Right cardiac atrium (tissue), 5 donors: Measurements from ENCODE around the gene DND1. TPM values are rescaled to one million over a fixed set of nuclear protein-coding genes. Genes with fewer than 3 reads are reported as not detected.
"Not testable (repeated sequence)": the region's sequence is repeated elsewhere in the genome, so short reads cannot be mapped to it uniquely, and the experiment has no call there.

Experiments used
- ATAC-seq, 2 donors: fragments of 200-7000 bp; cut with Tn5 transposase; one replicate each; pipeline versions ENCODE4 v1.8.0 to v1.9.1; 2020; ENCODE audit warnings: moderate library complexity in 2 of 2, mild to moderate bottlenecking in 1 of 2
- DNase-seq, 3 donors: peaks; one replicate each; pipeline ENCODE4 v3.0.0-alpha.2; 2020
- H3K27ac ChIP-seq: one replicate; pipeline ENCODE4 v1.5.1; 2013; ENCODE audit warnings: mild to moderate bottlenecking, low read length, control low read depth, moderate library complexity
- H3K27me3 ChIP-seq: one replicate; pipeline ENCODE4 v1.6.1; 2013; ENCODE audit not compliant: control insufficient read depth, insufficient read depth
- H3K4me1 ChIP-seq: one replicate; pipeline ENCODE4 v1.6.1; 2013; ENCODE audit warnings: low read length; ENCODE audit not compliant: control insufficient read depth, insufficient read depth
- H3K4me3 ChIP-seq: one replicate; pipeline ENCODE4 v1.5.1; 2013; ENCODE audit warnings: low read length, control low read depth
- H3K9me3 ChIP-seq: one replicate; pipeline ENCODE4 v1.6.1; 2013; ENCODE audit warnings: low read length; ENCODE audit not compliant: control insufficient read depth
- WGBS: extraction: QIAGEN DNeasy Blood & Tissue Kit; methylation state at CpG from one replicate; pipeline ENCODE4 v1.1.7; 2013; 5-methylcytosine and 5-hydroxymethylcytosine counted together
- intact Hi-C, 4 donors: fragments of 100-400 bp; cut with DNase I; formaldehyde crosslinking; loops; one replicate each; pipeline versions ENCODE4 v1.11.0 to v1.14.0; 2022 to 2023
- long read RNA-seq, 4 donors: library from polyadenylated mRNA; unstranded; transcript quantifications; one replicate each; pipeline ENCODE4 v2.0.0, GENCODE V29; 2020 to 2021
- polyA plus RNA-seq: library from polyadenylated mRNA; stranded (reverse); fragments of 200-250 nt; gene quantifications from one replicate; pipeline ENCODE4 v1.2.3, GENCODE V29; 2013
- total RNA-seq, 4 donors: library from RNA; stranded (reverse); fragmentation: NEBNext Ultra II Directional; extraction: Animal tissue kit (Norgen Biotek cat#: 25700); gene quantifications; one replicate each; pipeline ENCODE4 v1.2.1, GENCODE V29; 2021
- donor health status: healthy with polysubstance abuse.
- donor health status: DM: no; HTN: yes; CAD: no.
- donor health status: DM: no; HTN: no; CAD: no.
- donor health status: DM: no; HTN: yes; CAD: no; lungs with severe emphysema.
- donor health status: DM: yes; HTN: yes; CAD: no.

DND1 gene
- under 1 TPM in 3 of 4 donors, not detected in 1; 0.23 to 0.58 (median 0.41) TPM for total RNA-seq
- polyA plus RNA-seq, result 0.54 TPM
- long read RNA-seq, donor 1, partial matches to known transcripts, result 2 of 10 reads
- long read RNA-seq, donor 1, other reads (novel, unspliced or antisense), result 8 of 10 reads
- long read RNA-seq, donor 2, result 0 reads
- long read RNA-seq, donor 3, partial matches to known transcripts, result 0 of 4 reads
- long read RNA-seq, donor 3, other reads (novel, unspliced or antisense), result 4 of 4 reads
- long read RNA-seq, donor 4, result 0 reads

DNA sequence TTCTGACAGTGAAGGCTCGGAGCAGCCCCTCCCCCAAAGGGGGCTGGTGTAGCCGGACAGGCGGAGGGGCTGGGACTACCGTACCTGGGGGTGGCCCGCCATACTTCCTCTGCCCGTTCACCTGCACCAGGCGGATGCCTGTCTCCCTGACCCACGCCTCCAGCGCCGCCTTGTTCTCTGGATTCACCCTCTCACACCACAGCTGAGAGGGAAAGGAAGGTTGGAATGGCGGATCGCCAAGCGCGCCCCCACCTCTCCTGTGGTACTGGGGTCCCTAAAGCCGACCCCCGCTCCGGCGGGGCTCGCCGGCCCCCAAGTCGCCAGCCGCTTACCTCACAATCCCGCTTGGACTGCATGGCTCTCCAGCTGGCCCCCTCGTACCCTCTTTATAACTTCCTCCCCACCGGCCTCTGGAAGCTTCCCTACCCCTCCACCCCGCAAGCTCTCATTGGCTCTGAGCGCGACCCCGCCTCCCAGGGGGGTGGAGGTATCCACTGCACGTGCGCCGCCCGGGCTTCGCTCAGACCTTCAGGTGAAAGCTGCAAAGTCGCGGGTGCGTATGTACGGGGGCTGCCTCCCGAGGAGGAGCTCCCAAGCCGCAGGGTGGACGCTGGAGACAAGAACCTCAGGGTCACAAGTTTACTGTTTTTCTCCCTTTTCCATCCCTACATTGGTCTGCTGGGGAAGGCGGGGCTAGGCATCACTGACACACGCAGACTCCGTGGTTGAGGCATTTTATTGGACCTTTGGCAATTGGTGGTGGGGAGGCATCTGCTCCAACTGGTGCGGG, at the start of gene DND1:
DND1 (minus strand) TSS at position 390 of the 790 bp plus-strand sequence; CDS start at position 356, 34 bp downstream.
- no peak within 1 kb of the TSS for H3K27ac ChIP-seq
- no peak within 1 kb of the TSS for H3K4me3 ChIP-seq
- no peaks in the 10 kb centered on the region for H3K4me1 ChIP-seq
- ATAC-seq (peak in 1 of 2 donors; percentile 23), DNase-seq (peak in 2 of 3 donors; percentile 56 to 63)
- intact Hi-C loops, result no loop called here
- H3K27me3 ChIP-seq, result no peaks in the 10 kb centered on the region
- WGBS, result 83% methylated on average over 45 of the region's 45 CpGs
- no peaks in the 10 kb centered on the region for H3K9me3 ChIP-seq

DNA sequence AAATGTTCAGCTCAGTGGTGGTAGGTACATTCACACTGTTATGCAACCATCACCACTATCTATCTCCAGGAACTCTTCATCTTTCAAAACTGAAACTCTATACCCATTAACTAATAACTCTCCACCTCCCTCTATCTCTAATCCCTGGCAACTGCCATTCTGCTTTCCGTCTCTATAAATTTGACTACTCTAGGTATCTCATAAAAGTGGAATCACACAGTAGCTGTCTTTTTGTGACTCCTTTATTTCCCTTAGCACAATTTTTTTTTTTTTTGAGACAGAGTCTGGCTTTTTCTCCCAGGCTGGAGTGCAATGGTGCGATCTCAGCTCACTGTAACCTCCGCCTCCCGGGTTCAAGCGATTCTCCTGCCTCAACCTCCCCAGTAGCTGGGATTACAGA, 48.0 kb upstream of the DND1 start:
- intact Hi-C loops, result loop anchor here in 1 of 4 donors (10.0 kb wide), 1 partner anchor 357 kb away; the partner anchor contains the start of gene SLC4A9
- not testable (repeated sequence) for H3K4me3 ChIP-seq, H3K4me1 ChIP-seq, H3K27ac ChIP-seq, DNase-seq, ATAC-seq, H3K9me3 ChIP-seq, H3K27me3 ChIP-seq
- 82% methylated on average over 5 of the region's 5 CpGs for WGBS

DNA sequence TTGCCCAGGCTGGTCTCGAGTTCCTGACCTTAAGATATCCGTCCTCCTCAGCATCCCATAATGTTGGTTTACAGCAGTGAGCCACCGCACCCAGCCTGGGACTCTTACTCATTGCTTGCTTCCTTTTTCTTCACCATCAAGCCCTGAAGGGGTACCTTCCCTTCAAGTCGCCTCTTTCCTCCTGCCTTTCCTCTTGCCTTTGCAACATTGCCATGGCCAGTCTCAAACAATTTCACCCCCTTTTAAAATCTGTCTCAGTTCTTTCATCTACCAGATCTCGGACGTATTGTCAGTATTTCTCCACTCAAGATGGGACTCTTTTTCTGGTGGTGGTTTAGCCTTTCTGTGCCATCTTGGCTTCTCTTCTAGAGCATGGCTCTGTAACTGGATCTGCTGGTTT, 47.4 kb upstream of the DND1 start:
- H3K27ac ChIP-seq, H3K4me1 ChIP-seq, ATAC-seq, H3K9me3 ChIP-seq, H3K4me3 ChIP-seq, H3K27me3 ChIP-seq, DNase-seq: not testable (repeated sequence)
- WGBS, result 62% methylated on average over 6 of the region's 6 CpGs
- intact Hi-C loops, result loop anchor here in 1 of 4 donors (10.0 kb wide), 1 partner anchor 356 kb away; the partner anchor contains the start of gene SLC4A9

DNA sequence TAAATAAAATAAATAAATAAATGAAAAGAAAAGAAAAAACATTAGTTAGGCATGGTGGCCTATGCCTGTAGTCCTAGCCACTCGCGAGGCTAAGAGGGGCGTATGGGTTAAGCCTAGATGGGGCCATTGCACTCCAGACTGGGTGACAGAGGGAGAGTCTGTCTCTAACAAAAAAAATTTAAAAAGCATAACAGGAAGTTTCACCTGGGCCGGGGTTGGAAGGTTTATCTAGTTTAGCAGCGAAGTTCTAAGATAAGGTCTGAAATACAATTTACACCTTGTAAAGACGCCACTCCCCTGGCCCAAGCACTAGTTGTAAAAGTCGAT, 44.9 kb upstream of the DND1 start:
- Histone ChIP-seq H3K27me3 (no peaks in the 10 kb centered on the region), H3K27ac (no peak overlapping the region), H3K4me1 (no peaks in the 10 kb centered on the region), H3K9me3 (no peaks in the 10 kb centered on the region), H3K4me3 (no peak overlapping the region)
- DNase-seq (no peak), ATAC-seq (no peak)
- intact Hi-C loops, result loop anchor here in 1 of 4 donors (10.0 kb wide), 1 partner anchor 353 kb away; the partner anchor contains the start of gene SLC4A9
- WGBS, result 79% methylated on average over 7 of the region's 7 CpGs

DNA sequence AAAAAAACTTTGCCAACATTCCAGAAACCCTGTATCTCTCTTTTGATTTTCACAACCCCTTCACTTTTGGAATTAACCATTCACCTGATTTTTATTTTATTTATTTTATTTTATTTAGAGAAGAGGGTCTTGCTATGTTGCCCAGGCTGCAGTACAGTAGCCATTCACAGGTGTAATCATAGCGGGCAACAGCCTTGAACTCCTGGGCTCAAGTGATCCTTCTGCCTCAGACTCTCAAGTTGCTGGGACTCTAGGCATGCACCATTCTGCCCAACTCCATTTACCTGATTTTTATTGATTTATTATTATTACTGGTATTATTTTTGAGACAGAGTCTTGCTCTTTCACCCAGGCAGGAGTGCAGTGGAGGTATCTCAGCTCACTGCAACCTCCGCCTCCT, 42.9 kb upstream of the DND1 start:
- H3K27ac ChIP-seq, DNase-seq, H3K27me3 ChIP-seq, H3K4me3 ChIP-seq, ATAC-seq, H3K4me1 ChIP-seq, H3K9me3 ChIP-seq: not testable (repeated sequence)
- intact Hi-C loops, result loop anchor here in 1 of 4 donors (10.0 kb wide), 1 partner anchor 351 kb away; the partner anchor contains the start of gene SLC4A9
- WGBS, result 92% methylated on average over 2 of the region's 2 CpGs

DNA sequence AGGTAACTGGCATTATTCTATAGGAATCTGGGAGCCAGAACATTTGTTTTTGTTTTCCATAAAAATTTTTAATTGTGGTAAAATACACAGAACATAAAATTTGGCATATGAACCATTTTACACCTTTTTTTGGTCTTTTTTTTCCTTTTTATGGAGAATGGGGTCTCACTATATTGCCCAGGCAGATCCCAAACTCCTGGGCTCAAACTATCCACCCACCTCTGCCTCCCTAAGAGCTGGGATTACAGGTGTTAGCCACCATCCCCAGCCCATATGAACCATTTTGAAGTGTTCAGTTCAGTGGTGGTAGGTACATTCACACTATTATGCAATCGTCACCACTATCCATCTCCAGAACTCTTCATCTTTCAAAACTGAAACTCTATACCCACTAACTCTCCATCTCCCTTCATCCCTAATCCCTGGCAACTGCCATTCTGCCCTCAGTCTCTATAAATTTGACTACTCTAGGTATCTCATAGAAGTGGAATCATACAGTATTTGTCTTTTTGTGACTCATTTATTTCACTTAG, 40.3 kb upstream of the DND1 start:
- WGBS, result 92% methylated on average over 1 of the region's 1 CpG
- no peak for DNase-seq
- intact Hi-C loops, result loop anchor here in 1 of 4 donors (10.0 kb wide), 1 partner anchor 349 kb away; the partner anchor contains the start of gene SLC4A9
- no peaks in the 10 kb centered on the region for H3K4me1 ChIP-seq
- ATAC-seq, result no peak
- H3K4me3 ChIP-seq, result no peak overlapping the region
- H3K27ac ChIP-seq, result no peak overlapping the region
- H3K9me3 ChIP-seq, result no peaks in the 10 kb centered on the region
- H3K27me3 ChIP-seq, result no peaks in the 10 kb centered on the region

DNA sequence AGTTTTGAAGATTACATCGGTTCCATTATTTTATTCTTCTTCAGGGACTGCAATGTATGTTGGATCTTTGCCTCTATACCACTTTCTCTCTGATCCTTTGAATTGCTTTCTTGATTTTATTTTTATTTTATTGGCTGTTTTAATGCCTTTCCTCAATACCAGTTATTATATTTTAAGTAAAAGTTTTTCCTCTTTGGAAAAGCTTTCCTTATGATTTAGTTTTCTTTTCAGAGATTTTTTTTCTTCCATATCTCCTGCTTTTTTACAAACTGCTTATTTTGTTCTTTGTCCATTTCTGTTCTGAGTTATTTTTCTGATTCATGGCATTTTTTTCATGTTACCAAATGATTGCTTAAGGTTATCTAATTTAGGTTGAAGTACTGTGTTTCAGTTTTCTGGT, 38.4 kb upstream of the DND1 start:
- H3K27me3 ChIP-seq, result no peaks in the 10 kb centered on the region
- intact Hi-C loops, result loop anchor here in 1 of 4 donors (10.0 kb wide), 1 partner anchor 347 kb away; the partner anchor contains the start of gene SLC4A9
- H3K4me1 ChIP-seq, result no peaks in the 10 kb centered on the region
- H3K27ac ChIP-seq, result no peak overlapping the region
- no peak overlapping the region for H3K4me3 ChIP-seq
- H3K9me3 ChIP-seq, result no peaks in the 10 kb centered on the region
- 92% methylated on average over 1 of the region's 1 CpG for WGBS
- no peak for DNase-seq
- no peak for ATAC-seq

DNA sequence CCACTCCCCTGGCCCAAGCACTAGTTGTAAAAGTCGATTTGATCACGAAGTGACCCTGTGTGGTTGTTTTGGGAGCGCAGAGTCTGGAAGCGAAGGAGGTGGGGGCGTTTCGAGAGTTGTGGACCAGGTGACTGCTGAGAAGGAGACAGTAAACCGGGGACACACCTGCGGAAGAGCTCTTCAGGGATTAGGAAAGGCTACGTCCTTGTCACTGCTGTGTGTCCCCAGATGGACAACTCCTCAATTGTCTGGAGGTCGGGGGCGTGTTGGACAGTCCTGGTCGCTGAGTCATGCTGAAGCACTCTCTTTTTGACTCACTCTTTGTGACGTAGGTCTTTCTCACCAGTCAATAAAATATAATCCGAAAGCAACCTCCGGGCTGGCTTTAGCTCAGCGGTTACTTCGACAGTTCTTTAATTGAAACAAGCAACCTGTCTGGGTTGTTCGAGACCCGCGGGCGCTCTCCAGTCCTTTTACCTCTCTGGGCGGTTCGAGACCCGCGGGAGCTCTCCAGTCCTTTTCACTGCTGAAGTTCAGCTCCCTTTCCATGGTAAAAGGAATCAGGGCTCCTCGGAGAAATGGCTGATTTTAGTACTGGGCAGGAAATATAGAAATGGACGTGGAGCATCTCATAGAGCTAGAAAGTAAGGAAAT, 37.6 kb upstream of the DND1 start:
- no peaks in the 10 kb centered on the region for H3K27me3 ChIP-seq
- WGBS, result under 1% methylated on average over 27 of the region's 27 CpGs
- peak overlapping the region; percentile 99 for H3K27ac ChIP-seq
- no peaks in the 10 kb centered on the region for H3K9me3 ChIP-seq
- H3K4me1 ChIP-seq, result no peaks in the 10 kb centered on the region
- DNase-seq (peak; percentile 86 to 93 (median 92)), ATAC-seq (peak; percentile 96 to 97)
- H3K4me3 ChIP-seq, result peak overlapping the region; percentile 85
- intact Hi-C loops, result loop anchor here in 1 of 4 donors (10.0 kb wide), 1 partner anchor 346 kb away; the partner anchor contains the start of gene SLC4A9

DNA sequence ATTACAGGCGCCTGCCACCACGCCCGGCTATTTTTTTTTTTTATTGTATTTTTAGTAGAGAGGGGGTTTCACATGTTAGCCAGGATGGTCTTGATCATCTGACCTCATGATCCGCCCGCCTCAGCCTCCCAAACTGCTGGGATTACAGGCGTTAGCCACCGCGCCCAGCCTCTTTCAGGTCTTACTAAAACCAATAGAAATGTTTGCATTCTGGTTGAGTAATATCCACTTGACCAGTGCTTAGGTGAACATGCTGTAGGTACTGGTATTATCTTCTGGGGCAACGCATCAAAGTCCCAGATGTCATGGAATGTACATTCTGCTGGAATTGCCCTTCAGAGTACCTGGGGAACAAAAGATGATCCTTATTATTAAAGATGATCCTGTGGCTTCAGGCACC, 35.4 kb upstream of the DND1 start:
- ATAC-seq, intact Hi-C loops: not testable (repeated sequence)
- WGBS, result 94% methylated on average over 9 of the region's 9 CpGs

DNA sequence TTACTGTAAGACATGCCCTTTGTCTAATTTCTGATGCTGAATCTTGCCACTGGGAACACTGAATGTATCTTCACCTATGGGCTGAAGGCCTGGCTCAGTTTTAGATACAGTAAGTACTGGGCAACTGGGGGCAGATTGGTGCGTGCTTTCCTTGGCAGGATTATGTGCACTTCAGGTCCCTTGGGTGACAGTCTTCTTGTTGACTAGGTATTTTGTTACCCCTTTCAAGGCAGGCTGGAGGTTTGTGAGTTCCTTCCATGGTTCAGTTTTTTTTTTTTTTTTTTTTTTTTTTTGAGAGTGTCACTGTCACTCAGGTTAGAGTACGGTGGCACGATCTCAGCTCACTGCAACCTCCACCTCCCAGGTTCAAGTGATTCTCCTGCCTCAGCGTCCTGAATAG, 34.4 kb upstream of the DND1 start:
- Histone ChIP-seq H3K4me1 (no peaks in the 10 kb centered on the region), H3K27ac (no peak overlapping the region), H3K4me3 (no peak overlapping the region), H3K9me3 (no peaks in the 10 kb centered on the region), H3K27me3 (no peaks in the 10 kb centered on the region)
- DNase-seq, result no peak
- 94% methylated on average over 4 of the region's 4 CpGs for whole genome bisulfite sequencing
- ATAC-seq, result no peak
- intact Hi-C loops, result no loop called here

More for the DNA sequence above, 35.4 kb upstream of the DND1 start:
- H3K4me3 ChIP-seq, H3K27ac ChIP-seq, H3K4me1 ChIP-seq, H3K9me3 ChIP-seq, H3K27me3 ChIP-seq, DNase-seq: not testable (repeated sequence)
